Coronary artery (tissue), 2 donors: ENCODE measurements around the gene AFF2.

Experiments
- DNase-seq: peaks from one replicate; pipeline ENCODE4 v3.0.0-alpha.2; 2017; ENCODE audit warnings: low spot score
- H3K27ac ChIP-seq, 2 donors: fragments of 200-600 bp; sonication (generic); one replicate each; pipeline ENCODE4 v1.5.1; 2016 to 2019
- H3K4me3 ChIP-seq: fragments of 200-600 bp; sonication (generic); 2 replicates; pipeline ENCODE4 v1.5.1; 2016; ENCODE audit warnings: mild to moderate bottlenecking, moderate library complexity
- CTCF ChIP-seq: fragments of 200-600 bp; sonication (generic); IDR thresholded peaks from one replicate; pipeline ENCODE4 v1.5.1; 2019; ENCODE audit warnings: antibody characterized with exemption

The AFF2 gene

DNA sequence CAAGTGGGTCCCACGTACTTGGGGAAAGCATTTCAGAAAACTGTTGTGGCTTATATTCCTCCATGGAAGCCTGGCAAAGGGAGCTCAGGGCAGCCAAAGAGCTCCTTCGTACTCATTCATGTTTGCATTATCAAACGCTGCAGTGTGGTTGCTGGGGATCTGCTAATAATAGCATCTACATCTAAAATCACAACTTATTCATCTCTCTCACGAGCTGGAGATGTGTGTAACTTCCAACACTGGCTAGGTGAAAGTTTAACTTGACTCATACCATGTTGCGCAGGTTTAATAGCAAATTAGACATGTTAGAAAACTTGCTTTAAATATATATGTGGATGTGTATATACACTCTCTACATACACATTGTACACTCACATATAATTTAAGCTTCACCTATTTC is 415.1 kb downstream of the AFF2 start:
- no peak overlapping the region for H3K4me3 ChIP-seq
- no peak for TF ChIP-seq CTCF
- H3K27ac ChIP-seq = no peak overlapping the region
- no peak for DNase-seq

GRCh38 chrX:148917441-148917840 is 417.0 kb downstream of the AFF2 start:
- Histone ChIP-seq H3K4me3 (no peak overlapping the region), H3K27ac (no peak overlapping the region)
- TF ChIP-seq CTCF = no peak
- DNase-seq = no peak

GRCh38 chrX:148923631-148924030 is 423.2 kb downstream of the AFF2 start:
- no peak for TF ChIP-seq CTCF
- Histone ChIP-seq H3K27ac (no peak overlapping the region), H3K4me3 (no peak overlapping the region)
- DNase-seq = no peak

DNA sequence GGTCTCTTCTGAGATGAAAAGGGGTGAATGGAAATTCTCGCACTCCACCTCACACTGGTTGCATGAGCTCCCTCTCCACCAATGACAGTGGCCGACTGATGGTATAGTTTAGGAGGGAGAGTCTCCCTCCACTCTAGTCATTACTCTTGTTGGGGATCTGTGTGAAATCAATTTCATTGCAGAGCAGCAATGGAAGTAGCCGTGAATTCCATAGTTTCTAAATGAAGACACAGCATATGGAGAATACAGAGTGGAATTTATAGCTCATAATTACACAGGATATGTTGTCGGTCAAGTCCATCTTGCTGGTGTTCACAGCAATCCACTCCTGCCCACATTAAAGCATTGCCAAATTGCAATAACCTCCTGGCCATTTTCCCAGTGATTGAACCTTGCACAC is 426.0 kb downstream of the AFF2 start:
- no peak overlapping the region for H3K4me3 ChIP-seq
- DNase-seq = no peak
- TF ChIP-seq CTCF = no peak
- H3K27ac ChIP-seq = no peak overlapping the region

DNA sequence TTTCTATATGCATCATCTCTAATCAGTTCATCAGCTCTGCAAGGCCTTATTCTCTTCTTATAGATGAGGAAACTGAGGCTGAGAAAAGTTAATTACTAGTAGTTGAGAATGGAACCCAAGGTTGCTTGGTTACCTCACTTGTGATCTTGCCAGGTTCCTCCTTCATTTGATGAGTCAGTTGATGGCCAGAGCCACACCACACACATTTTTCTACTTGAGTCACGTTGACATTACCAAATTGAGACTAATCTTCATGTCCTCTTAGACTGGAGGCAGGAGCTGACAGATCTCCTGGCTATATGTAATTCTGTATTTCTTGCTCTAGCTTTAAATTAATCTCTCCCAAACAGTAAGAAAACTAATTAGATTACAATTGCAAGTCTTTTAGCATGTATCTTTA is 428.4 kb downstream of the AFF2 start:
- H3K27ac ChIP-seq = no peak overlapping the region
- DNase-seq = no peak
- no peak overlapping the region for H3K4me3 ChIP-seq
- no peak for TF ChIP-seq CTCF

DNA sequence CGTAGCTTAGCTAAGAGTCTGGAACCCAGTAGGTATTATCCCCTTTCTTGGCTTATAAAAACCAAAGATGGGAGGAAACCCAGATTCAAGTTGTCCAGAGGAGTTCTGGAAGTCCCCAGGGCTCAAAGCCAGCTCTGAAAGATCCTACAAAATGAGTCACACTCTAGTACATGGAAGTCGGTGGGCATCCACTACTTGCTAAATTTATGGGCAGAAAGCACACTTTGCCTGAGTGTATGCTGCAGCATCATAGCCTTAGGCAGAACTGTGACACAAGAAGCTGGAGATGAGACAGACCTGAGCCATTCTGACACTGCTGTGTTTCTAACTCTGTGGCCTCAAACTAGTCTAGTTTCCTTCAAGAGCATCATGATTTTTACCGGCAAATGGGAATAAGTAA is 429.3 kb downstream of the AFF2 start:
- DNase-seq = no peak
- Histone ChIP-seq H3K4me3 (no peak overlapping the region), H3K27ac (no peak overlapping the region)
- no peak for TF ChIP-seq CTCF

GRCh38 chrX:148930206-148930729 is 429.9 kb downstream of the AFF2 start:
- Histone ChIP-seq H3K4me3 (no peak overlapping the region), H3K27ac (no peak overlapping the region)
- DNase-seq = no peak
- no peak for TF ChIP-seq CTCF
